UCSD-AML1 (cell line): ENCODE results near the gene COX19.
"Not testable (repeated sequence)": the region's sequence is repeated elsewhere in the genome, so short reads cannot be mapped to it uniquely, and the experiment has no call there.

Experiments used
- DNase-seq: peaks from one replicate; lab custom pipeline; 2025; ENCODE audit not compliant: unreplicated experiment; lab: John Stamatoyannopoulos, UW

Gene COX19

DNA sequence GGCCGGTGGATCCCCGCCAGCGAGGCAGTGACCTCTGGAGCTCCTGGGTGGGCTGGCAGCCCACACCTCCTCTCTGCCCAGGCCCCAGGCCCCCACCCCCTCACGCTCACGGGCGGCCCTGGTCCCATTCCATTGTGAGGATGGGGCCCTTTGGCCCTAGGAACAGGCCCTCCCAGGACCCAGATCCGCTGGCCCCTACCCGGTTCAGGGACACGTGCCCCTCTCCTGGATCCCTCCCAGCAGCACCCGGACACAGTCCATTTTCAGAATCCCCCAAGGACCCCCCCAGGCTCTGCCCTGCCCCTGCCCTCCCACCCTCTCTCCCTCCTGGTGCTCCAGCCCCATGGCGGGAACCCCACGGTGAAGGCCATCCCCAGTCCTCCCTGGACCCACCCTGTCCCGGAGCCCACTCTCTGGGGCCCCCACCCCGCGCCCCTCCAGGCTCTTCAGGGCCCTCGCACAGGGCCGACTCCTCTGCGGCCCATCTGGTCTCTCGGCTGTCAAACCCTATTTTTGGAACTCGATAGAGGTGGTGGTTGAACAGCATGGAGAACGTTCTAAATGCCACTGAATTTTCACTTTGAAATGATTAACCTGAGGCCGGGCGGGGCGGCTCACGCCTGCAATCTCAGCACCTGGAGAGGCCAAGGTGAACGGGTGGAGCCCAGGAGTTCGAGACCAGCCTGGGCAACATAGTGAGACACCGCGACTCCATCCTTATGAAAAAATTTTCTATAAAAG lies 28.9 kb downstream of the COX19 start:
- no peak for DNase-seq

DNA sequence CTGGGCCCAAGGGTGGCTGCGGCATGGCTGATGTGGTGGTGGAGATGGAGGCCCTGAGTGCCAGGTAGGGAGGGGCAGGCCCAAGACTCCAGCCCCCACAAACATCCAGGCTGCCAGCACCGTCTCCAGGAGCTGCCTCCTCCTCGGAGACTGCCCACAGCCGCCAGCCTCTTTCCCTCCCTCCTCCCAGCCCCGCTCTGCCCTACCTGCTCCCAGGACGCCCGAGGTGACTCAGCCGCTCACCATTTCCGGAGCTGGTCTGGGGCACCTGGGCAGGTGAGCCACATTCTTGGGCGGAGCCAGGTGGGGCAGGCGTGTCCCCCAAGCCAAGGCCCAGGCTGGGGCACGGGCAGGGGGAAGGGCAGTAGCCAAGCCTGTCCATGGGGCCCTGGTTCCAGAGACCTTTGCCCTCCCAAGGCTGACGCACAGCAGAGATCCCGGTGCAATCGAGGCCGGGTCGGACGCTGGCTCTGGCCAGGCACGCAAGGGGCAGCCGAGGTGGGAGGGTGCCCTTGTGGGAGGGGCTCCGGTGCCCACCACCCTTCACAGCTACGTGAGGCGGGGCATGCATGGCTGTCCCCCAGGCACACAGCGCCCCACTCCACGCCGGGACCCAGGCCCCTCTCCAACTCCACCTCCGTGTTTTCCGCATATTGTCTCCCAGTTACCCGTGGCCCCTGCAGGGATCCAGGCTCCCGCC lies 29.6 kb downstream of the COX19 start:
- DNase-seq = no peak

GRCh38 chr7:945147-945555 lies 30.2 kb downstream of the COX19 start:
- DNase-seq = no peak

- no peak for DNase-seq
Observed at GRCh38 chr7:944744-945143, 30.6 kb downstream of the COX19 start.

- DNase-seq = not testable (repeated sequence)
Observed at GRCh38 chr7:943793-944192, 31.6 kb downstream of the COX19 start.

DNA sequence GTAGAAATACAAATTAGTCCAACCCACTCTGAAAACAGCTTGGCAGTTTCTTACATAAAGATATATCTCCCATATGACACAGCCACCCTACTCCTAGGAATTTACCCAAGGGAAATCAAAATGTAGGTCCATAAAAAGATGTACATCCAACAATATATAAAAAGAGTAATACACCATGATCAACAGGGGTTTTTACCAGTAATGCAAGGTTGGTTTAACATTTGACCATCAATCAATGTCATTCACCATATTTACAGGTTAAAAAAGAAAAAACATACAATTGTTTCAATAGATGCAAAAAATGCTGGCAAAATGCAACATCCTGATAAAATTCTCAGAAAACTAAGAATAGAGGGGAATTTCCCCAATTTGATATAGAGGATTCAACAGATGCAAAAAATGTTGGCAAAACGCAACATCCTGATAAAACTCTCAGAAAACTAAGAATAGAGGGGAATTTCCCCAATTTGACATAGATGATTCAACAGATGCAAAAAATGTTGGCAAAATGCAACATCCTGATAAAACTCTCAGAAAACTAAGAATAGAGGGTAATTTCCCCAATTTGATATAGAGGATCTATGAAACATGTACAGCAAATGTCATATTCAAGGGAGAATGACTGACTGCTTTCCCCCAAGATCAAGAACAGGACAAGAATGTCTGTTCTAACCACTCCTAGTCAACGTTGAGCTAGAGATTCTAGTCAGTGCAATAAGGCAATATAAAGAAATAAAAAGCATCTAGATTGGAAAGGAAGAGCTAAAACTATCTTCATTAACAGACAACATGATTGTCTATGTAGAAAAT lies 34.5 kb downstream of the COX19 start:
- DNase-seq = no peak

GRCh38 chr7:939843-940242 lies 35.5 kb downstream of the COX19 start:
- DNase-seq = no peak

GRCh38 chr7:938546-939185 lies 36.7 kb downstream of the COX19 start:
- no peak for DNase-seq

- no peak for DNase-seq
Observed at GRCh38 chr7:937856-938484, 37.4 kb downstream of the COX19 start.

DNA sequence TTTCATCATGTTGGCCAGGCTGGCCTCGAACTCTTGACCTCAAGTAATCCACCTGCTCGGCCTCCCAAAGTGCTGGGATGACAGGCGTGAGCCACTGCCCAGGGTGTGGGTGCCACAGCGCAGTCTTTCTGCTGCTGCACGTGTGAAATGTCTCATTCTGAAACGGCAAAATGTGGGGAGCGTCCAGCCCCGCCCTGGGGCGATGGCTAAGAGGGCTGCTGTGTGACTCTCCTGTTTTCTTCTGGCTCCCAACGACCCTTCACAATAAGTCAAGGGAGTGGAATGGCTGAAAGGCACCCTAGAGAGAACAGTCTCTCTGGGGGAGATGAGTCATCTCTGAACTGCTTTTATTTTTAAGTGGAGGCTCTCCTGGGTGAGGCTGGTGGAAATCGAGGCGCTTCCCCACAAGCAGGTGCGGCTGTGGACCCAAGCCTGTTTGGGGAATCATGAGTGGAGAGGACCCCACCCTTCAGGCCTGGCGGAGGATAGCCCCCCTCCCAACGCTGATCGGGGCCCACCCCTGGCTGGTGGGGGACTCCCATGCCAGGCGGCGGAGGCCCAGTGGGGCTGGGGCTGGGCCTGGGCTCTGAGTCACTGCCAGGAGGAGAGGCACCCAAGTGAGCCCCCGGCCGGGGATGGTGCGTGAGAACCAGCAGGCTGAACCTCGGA lies 38.8 kb downstream of the COX19 start:
- no peak for DNase-seq

DNA sequence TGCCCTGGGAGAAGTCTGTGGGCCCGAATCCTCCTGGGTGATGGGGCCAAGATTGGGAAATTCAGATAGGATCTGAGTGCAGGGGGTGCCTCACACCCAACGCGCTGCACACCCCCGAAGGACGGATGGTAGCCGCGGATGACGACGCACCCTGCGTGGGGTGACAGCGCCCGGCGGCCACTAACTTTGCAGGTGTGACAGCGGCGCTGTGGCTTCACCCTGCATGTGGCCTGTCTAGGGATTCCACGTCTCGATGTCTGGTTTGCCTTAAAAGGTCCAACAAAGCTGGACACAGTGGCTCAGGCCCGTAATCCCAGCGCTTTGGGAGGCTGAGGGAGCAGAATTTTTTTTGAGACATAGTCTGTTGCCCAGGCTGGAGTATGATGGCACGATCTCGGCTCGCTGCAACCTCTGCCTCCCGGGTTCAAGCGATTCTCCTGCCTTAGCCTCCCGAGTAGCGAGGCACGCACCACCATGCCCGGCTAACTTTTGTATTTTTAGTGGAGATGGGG lies 39.4 kb downstream of the COX19 start:
- DNase-seq = no peak

DNA sequence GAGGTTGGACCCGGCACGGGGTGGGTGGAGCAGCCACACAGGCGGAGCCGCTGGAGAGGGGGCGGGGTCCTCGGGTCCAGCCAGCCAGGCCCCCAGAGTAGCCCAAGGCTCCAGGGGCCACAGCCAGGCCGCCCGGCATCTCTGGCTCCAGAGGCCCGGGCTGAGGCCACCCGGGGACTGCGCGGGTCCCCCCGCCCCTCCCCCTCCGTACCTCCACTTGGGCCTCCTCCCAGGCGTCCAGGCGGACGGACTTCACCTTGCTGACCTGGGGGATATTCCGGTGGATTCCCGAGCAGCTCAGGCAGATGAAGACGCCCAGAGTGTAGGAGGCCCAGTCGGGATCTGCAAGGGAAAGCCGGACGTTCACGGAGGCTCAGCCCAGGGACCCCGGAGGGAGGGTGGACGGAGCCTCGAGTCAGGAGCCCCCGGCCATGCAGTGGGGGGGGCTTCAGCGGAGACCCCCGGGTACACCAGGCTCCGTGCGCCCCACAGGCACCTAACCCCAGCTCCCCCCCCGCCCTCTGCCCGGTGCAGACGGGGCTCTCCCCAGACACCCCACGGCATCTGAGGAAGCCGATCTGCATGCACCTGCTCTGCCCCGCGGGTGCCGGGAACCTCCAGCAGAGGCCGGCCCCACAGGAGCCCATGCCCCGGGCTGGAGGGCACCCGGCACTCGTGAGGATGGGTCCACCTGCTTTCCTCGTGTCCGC lies 40.0 kb downstream of the COX19 start:
- DNase-seq = no peak

DNA sequence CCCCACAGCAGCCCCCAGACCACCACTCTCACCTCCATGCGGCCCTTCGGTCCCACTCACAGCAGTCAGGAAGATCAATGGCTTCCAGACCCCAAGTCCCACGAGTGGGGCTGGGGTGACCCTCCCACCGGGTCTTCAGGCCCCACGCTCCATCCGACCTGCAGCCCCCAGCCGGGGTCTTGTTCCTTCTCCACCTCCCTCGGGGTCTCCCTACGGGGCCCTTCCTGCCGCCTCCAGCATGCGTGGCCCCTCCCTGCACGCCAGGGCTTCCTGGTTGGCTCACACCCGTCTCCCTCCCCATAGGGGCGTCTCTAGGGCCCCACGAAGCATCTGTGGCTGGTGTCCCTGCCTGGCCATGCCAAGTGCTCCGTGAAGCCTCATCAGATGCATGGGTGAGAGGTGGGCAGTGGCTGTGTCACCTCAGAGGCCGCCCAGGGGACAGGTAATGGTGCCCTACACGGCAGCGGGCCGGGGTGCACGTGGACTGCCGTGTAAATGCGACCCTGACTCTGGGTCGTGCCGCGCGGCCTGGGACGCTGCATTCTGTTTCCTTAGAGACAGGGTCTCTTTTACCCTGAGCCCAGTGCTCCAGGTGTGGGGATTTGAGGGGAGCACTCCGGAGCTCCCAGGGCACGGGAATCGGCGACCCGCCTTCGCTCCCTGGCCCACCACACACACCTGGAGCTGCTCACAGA lies 40.7 kb downstream of the COX19 start:
- DNase-seq = no peak

- no peak for DNase-seq
Observed at GRCh38 chr7:932651-932975, 42.7 kb downstream of the COX19 start.

DNA sequence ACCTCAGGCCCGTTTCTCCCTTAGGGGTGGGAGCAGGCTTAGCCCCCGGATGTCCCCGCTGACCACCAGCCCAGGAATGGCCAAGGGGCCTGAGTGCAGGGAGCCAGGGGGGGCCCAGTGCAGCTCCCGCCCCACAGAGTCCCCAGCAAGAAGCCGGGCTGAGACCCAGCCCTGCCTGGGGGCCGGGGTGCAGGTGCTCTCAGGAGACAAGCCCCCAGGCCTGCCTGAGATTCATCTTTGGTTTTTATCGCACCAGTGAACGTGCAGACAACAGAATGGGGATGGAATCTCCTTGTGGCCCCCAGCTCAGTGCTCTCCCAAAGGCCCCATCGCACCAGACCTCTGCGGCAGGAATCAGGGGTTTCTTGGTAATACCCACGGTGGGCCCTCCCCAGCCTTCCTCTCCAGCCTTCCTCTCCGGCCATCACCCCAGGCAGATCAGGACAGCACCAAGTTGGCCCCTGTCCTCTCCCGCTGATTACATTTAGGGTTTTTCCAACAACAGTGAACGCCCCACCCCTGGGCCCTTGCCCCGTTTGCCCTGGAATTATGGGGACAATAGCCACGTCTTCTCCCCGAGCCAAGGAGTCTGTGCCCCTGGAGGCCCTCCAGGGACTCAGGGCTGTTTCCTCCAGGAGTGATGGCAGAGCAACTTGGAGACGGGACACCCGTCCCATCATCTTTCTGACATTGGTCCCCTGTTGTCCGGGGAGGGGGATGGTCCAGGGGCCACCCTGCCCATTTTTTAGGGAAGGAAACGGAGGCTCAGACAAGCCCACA lies 43.3 kb downstream of the COX19 start:
- no peak for DNase-seq

GRCh38 chr7:930975-931758 lies 44.2 kb downstream of the COX19 start:
- no peak for DNase-seq

GRCh38 chr7:929311-929711 lies 46.0 kb downstream of the COX19 start:
- DNase-seq = no peak
